NT2/D1 (cell line): ENCODE results near the gene MED15.

Source experiments
- SUZ12 ChIP-seq: IDR thresholded peaks from 2 replicates; pipeline ENCODE4 v1.6.1; 2011; ENCODE audit not compliant: insufficient read length, insufficient read depth; ENCODE audit errors: extremely low read depth
- YY1 ChIP-seq: IDR thresholded peaks from 2 replicates; pipeline ENCODE4 v1.6.1; 2011; ENCODE audit not compliant: insufficient read length, insufficient read depth

GRCh38 chr22:20550851-20551744 is 43.7 kb downstream of the MED15 start:
- TF ChIP-seq YY1 (peak; percentile 67), SUZ12 (no peak)
